ENCODE results near the gene TBC1D9. TPM values are rescaled to one million over a fixed set of nuclear protein-coding genes. Genes with fewer than 3 reads are reported as not detected.
A peak's percentile ranks its signal among the peaks of the same experiment; 100 is the strongest.

TBC1D9 gene
- total RNA-seq, 1 experiment from 2014 or later = 0.70 TPM

- no peak for TF ChIP-seq STAT6 (CRISPR knock-in tag; conservative IDR thresholded peaks at IDR 0.05; ENCODE audit: low read depth)
- no peak for TF ChIP-seq ZNF263 (CRISPR knock-in tag; IDR thresholded peaks at IDR 0.05; ENCODE audit: low read depth)
Observed at GRCh38 chr4:140581078-140581477, 175.1 kb downstream of the TBC1D9 start (continued).

- CTCF ChIA-PET = interaction anchor here (0.6 to 1.8 kb wide), 6 partner anchors 12 to 305 kb away, joined by 3 to 7 read pairs (median 4); partner anchors contain the start of gene CLGN
- peak; percentile 67 for ATAC-seq
Observed at GRCh38 chr4:140579278-140579677, 176.9 kb downstream of the TBC1D9 start.

GRCh38 chr4:140575489-140575888 lies 180.7 kb downstream of the TBC1D9 start:
- Mint-ChIP-seq H3K9me3 (peaks cover 16% of the 10 kb centered on the region), H3K36me3 (no peaks in the 10 kb centered on the region), H3K4me3 (no peak overlapping the region), H3K27ac (no peak overlapping the region), H3K27me3 (ENCODE audit: low read depth) (peaks cover 28% of the 10 kb centered on the region), H3K4me1 (no peaks in the 10 kb centered on the region)
- CTCF ChIA-PET = interaction anchor here (0.9 kb wide), 1 partner anchor 216 kb away, joined by 4 read pairs; no protein-coding TSS in a partner anchor
- TF ChIP-seq SP1 (CRISPR knock-in tag; conservative IDR thresholded peaks at IDR 0.05) (no peak), TP53 (CRISPR knock-in tag; IDR thresholded peaks at IDR 0.05) (no peak), ZBTB43 (CRISPR knock-in tag; IDR thresholded peaks at IDR 0.05) (no peak), CREB1 (CRISPR knock-in tag; IDR thresholded peaks at IDR 0.05) (no peak)
- DNase-seq (ENCODE audit: low spot score) (no peak), ATAC-seq (no peak; the same call in 1 of the 2 replicates)
- POLR2A ChIA-PET = no interaction called here

More at GRCh38 chr4:140579278-140579677, 176.9 kb downstream of the TBC1D9 start:
- peaks cover 28% of the 10 kb centered on the region for H3K27me3 Mint-ChIP-seq (ENCODE audit: low read depth)
- POLR2A ChIA-PET = no interaction called here
- no peaks in the 10 kb centered on the region for H3K9me3 Mint-ChIP-seq
- TF ChIP-seq ESRRA (CRISPR knock-in tag; IDR thresholded peaks at IDR 0.05; ENCODE audit: borderline replicate concordance) (no peak), ZNF232 (CRISPR knock-in tag; IDR thresholded peaks at IDR 0.05) (no peak), E2F5 (CRISPR knock-in tag; IDR thresholded peaks at IDR 0.05) (0 out of 2 replicates have a peak, but pooled peaks have one; percentile 41), CREB1 (CRISPR knock-in tag; IDR thresholded peaks at IDR 0.05) (0 out of 2 replicates have a peak, but pooled peaks have one; percentile 31), PREB (CRISPR knock-in tag; IDR thresholded peaks at IDR 0.05; ENCODE audit: borderline replicate concordance) (no peak), FOXJ3 (CRISPR knock-in tag; IDR thresholded peaks at IDR 0.05; ENCODE audit: borderline replicate concordance) (no peak), SOX15 (CRISPR knock-in tag; IDR thresholded peaks at IDR 0.05) (no peak), ETV6 (CRISPR knock-in tag; IDR thresholded peaks at IDR 0.05) (no peak), ZNF396 (CRISPR knock-in tag; IDR thresholded peaks at IDR 0.05; ENCODE audit: borderline replicate concordance) (no peak)
- no peak overlapping the region for H3K27ac Mint-ChIP-seq
- peak; percentile 30 for DNase-seq (ENCODE audit: low spot score)
- no peaks in the 10 kb centered on the region for H3K4me1 Mint-ChIP-seq
- H3K36me3 Mint-ChIP-seq = no peaks in the 10 kb centered on the region
- H3K4me3 Mint-ChIP-seq = no peak overlapping the region

GRCh38 chr4:140571620-140572019 lies 184.6 kb downstream of the TBC1D9 start:
- Mint-ChIP-seq H3K4me1 (peaks cover 16% of the 10 kb centered on the region), H3K9me3 (peaks cover 17% of the 10 kb centered on the region), H3K27me3 (ENCODE audit: low read depth) (peaks cover under 1% of the 10 kb centered on the region; the same call in 1 of the 2 replicates), H3K4me3 (no peak overlapping the region), H3K27ac (no peak overlapping the region), H3K36me3 (no peaks in the 10 kb centered on the region)
- ChIA-PET POLR2A (no interaction called here), CTCF (no interaction called here)
- no peak for TF ChIP-seq CREB1 (CRISPR knock-in tag; IDR thresholded peaks at IDR 0.05)
- ATAC-seq (no peak), DNase-seq (ENCODE audit: low spot score) (no peak)

Other genes with a start within 250 kb of the TBC1D9 start
- gene ELMOD2, start 232.2 kb downstream of the TBC1D9 start, total RNA-seq (2021) = 27.4 to 33.6 TPM (median 30.5 TPM) in 3 replicates
- gene UCP1, start 187.4 kb downstream of the TBC1D9 start, total RNA-seq (2021) = 0.15 to 0.73 TPM (median 0.48 TPM) in 3 replicates

All from WTC11 (cell line).